NCI-H526 (cell line): ENCODE measurements around the gene POLN.

Source experiments
- DNase-seq, 2 experiments: peaks; one replicate each; lab custom pipeline; 2025; lab: John Stamatoyannopoulos, UW

POLN gene

GRCh38 chr4:2082627-2083026, 159.3 kb downstream of the POLN start:
- no peak for DNase-seq

- no peak for DNase-seq
These were observed 159.8 kb downstream of the POLN start for GRCh38 chr4:2082118-2082517.

- DNase-seq = no peak
These were observed 160.4 kb downstream of the POLN start for GRCh38 chr4:2081540-2081939.

GRCh38 chr4:2080429-2081300, 161.3 kb downstream of the POLN start:
- DNase-seq = no peak

GRCh38 chr4:2079926-2080325, 162.0 kb downstream of the POLN start:
- no peak for DNase-seq

- DNase-seq = no peak
These were observed 162.9 kb downstream of the POLN start for GRCh38 chr4:2079006-2079405.

- DNase-seq = no peak
These were observed 163.3 kb downstream of the POLN start for GRCh38 chr4:2078584-2078983.

- no peak for DNase-seq
These were observed 164.1 kb downstream of the POLN start for GRCh38 chr4:2077537-2078460.

GRCh38 chr4:2076908-2077536, 164.9 kb downstream of the POLN start:
- DNase-seq = peak in 1 of 2 experiments; percentile 24

- no peak for DNase-seq
These were observed 165.7 kb downstream of the POLN start for GRCh38 chr4:2075987-2076907.

- DNase-seq = no peak
These were observed 166.5 kb downstream of the POLN start for GRCh38 chr4:2075171-2075986.

- DNase-seq = no peak
These were observed 167.3 kb downstream of the POLN start for GRCh38 chr4:2074588-2074987.

- no peak for DNase-seq
These were observed 168.0 kb downstream of the POLN start for GRCh38 chr4:2073808-2074481.

GRCh38 chr4:2072971-2073807, 168.7 kb downstream of the POLN start:
- DNase-seq = no peak

GRCh38 chr4:2071912-2072867, 169.7 kb downstream of the POLN start:
- no peak for DNase-seq

- no peak for DNase-seq
These were observed 170.5 kb downstream of the POLN start for GRCh38 chr4:2071252-2071911.
